Mesodermal cell (in vitro differentiated cells): ENCODE measurements around the gene SLC9A8.

Source experiments
- H3K27ac ChIP-seq: 2 replicates; pipeline ENCODE4 v1.7.0; 2013; ENCODE audit warnings: mild to moderate bottlenecking, low read depth, low read length, moderate library complexity; ENCODE audit not compliant: severe bottlenecking
- H3K36me3 ChIP-seq: 2 replicates; pipeline ENCODE4 v1.7.1; 2013; ENCODE audit warnings: mild to moderate bottlenecking, low read length, moderate library complexity; ENCODE audit not compliant: control insufficient read depth, insufficient read depth
- H3K4me1 ChIP-seq: one replicate; pipeline ENCODE4 v1.7.1; 2013; ENCODE audit warnings: mild to moderate bottlenecking, low read length; ENCODE audit not compliant: insufficient read depth, control insufficient read depth, poor library complexity, severe bottlenecking
- H3K4me3 ChIP-seq: 2 replicates; pipeline ENCODE4 v1.7.0; 2013; ENCODE audit warnings: low read length, control low read depth, mild to moderate bottlenecking; ENCODE audit not compliant: insufficient read depth, poor library complexity, severe bottlenecking; ENCODE audit errors: extremely low read depth
- H3K9me3 ChIP-seq: 2 replicates; pipeline ENCODE4 v1.7.1; 2013; ENCODE audit warnings: mild to moderate bottlenecking, low read length, moderate library complexity; ENCODE audit not compliant: control insufficient read depth
- WGBS, 2 experiments: methylation state at CpG; one replicate each; pipeline ENCODE4 v1.1.5; 2013; ENCODE audit warnings: missing lambda C conversion rate in 2 of 2; ENCODE audit not compliant: insufficient coverage in 2 of 2; 5-methylcytosine and 5-hydroxymethylcytosine counted together

Gene SLC9A8

DNA sequence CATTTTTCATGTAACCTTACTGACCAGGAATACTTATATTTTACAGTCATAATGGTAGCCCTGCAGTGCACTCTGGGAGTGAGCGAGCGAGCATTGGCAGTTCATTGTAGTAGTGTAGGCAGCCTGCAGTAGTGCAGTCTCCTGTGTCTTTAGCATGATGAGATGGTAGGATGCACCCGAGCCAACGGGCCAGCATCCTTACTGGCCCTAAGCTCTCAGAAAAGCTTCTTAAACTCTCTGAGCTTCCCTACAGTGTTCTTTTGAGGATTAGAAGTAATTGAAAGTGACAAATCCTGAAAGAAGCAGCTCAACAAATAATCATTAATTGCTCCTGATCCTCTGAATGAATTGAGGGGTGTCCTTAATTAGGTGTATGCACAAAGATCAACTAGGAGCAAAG lies 20.9 kb downstream of the SLC9A8 start:
- 100% methylated on average over 4 of the region's 4 CpGs; no CpG with 5 or more reads in 1 of the 2 experiments for WGBS, 2 experiments
- Histone ChIP-seq H3K4me1 (no peaks in the 10 kb centered on the region), H3K4me3 (no peak overlapping the region), H3K36me3 (peaks cover 25% of the 10 kb centered on the region), H3K9me3 (no peaks in the 10 kb centered on the region), H3K27ac (no peak overlapping the region)

DNA sequence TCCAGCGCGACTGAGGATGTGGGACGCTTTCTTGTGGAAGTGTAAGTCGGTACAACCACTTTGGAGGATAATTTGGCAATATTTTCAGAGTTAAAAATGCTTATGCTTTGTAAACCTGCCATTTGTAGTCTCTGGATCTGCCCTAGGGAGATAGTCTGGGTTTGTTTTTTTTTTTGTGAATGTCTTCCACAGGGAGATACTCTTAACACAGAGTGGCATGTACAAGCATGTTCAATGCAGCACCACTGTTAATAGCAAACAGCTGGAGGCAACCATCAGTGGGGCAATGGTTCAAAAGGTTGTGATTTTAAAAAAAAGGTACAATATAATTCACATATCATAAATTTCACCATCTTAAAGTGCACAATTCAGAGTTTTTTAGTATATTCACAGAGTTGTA lies 22.4 kb downstream of the SLC9A8 start:
- H3K4me3 ChIP-seq: no peak overlapping the region

DNA sequence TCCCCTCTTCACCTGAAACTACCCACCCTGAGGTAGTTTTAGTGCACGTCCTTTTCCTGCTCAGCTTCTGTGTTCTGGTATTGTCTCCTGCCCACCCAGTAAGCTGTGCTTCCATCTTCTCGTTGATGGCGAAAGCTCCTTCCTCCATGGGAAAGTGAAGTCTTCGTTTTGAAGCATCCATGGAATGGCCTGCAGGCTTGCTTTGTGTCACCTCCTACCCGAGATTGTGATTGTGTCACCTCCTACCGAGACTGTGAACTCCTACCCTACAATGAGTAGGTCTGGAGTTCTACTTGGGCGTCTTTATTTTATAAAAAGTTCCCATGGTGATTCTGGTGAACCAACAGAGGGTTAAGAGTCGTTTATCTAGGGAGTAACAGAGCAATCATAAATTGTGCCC lies 25.9 kb downstream of the SLC9A8 start:
- 52 to 75% methylated on average over 5 of the region's 8 CpGs for WGBS, 2 experiments
- peaks cover 4% of the 10 kb centered on the region for H3K9me3 ChIP-seq
- H3K4me1 ChIP-seq: no peaks in the 10 kb centered on the region
- H3K36me3 ChIP-seq: peaks cover 33% of the 10 kb centered on the region
- no peak overlapping the region for H3K4me3 ChIP-seq
- no peak overlapping the region for H3K27ac ChIP-seq

More for the DNA sequence above, 22.4 kb downstream of the SLC9A8 start:
- Histone ChIP-seq H3K4me1 (no peaks in the 10 kb centered on the region), H3K9me3 (no peaks in the 10 kb centered on the region), H3K27ac (no peak overlapping the region), H3K36me3 (peaks cover 18% of the 10 kb centered on the region)
- WGBS, 2 experiments: 92 to 98% methylated on average over 4 of the region's 4 CpGs

DNA sequence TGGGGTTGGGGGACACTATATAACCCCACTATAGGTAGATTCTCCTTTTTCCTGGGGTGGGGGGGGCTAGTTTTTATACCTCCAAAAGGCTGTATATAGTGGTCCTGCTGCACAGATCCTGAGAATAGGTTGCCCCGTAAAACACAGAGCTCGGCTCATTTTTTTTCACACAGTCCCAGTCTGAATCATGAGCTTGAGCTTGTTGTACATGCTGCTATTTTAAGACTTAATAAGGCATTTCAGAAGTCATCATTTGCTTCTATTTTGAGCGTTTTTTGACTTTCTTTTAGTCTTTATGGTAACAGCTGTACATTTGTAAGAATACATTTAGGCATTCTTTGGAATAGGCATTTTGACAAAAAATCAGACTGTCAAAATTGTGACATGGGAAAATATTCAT lies 30.5 kb downstream of the SLC9A8 start:
- 92 to 93% methylated on average over 1 to 2 of the region's 3 CpGs for WGBS, 2 experiments
- H3K9me3 ChIP-seq: peaks cover 4% of the 10 kb centered on the region
- no peak overlapping the region for H3K4me3 ChIP-seq
- H3K27ac ChIP-seq: no peak overlapping the region
- H3K36me3 ChIP-seq: peaks cover 26% of the 10 kb centered on the region
- no peaks in the 10 kb centered on the region for H3K4me1 ChIP-seq

DNA sequence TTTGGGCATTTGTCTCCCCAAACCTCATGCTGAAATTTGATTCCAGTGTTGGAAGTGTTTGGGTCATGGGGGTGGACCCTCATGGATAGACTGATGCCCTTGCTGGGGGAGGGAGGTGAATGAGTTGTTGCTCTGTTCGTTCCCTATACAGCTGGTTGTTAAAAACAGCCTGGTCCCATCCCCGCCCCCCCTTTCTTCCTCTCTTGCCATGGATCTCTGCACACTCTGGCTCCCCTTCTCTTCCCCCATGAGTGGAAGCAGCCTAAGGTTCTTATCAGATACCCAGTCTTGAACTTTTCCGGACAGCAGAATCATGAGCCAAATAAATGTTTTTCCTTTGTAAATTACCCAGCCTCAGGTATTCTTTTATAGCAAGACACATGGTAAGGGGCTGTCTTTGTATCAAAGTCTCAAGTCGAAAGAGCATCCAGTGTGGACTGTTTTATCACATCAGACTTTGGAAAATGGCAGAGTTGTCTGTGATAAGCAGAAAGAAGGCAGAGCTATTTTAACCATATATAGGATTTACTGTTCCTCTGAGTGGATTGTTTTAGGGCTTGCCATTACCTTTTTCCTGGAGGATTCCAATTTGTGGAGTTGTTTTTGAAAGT lies 31.2 kb downstream of the SLC9A8 start:
- no peak overlapping the region for H3K27ac ChIP-seq
- H3K36me3 ChIP-seq: peaks cover 28% of the 10 kb centered on the region
- no peak overlapping the region for H3K4me3 ChIP-seq
- H3K4me1 ChIP-seq: no peaks in the 10 kb centered on the region
- WGBS, 2 experiments: 100% methylated on average over 1 of the region's 4 CpGs
- H3K9me3 ChIP-seq: peaks cover 4% of the 10 kb centered on the region

DNA sequence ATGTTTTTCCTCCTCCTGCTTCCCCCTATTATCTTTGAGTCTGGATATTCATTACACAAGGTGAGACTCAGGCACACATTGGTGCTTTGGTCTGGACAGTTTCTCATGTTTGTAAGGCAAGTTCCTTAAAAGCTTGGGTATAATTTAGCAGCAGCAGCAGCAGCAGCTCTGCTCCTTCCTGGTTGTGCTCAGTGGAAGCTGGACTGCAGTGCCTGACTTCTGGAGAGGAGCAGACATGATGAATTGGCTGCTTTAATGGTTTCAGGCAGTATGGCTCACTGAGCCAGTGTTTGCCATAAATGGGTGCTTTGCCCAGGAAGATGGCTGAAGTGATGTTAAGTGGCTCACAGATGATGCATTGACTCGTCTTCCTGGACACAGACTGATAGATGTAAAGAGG lies 32.4 kb downstream of the SLC9A8 start:
- Histone ChIP-seq H3K4me1 (no peaks in the 10 kb centered on the region), H3K36me3 (peaks cover 37% of the 10 kb centered on the region), H3K4me3 (no peak overlapping the region), H3K27ac (no peak overlapping the region), H3K9me3 (peaks cover 4% of the 10 kb centered on the region)
- 86 to 91% methylated on average over 1 of the region's 1 CpG for WGBS, 2 experiments

DNA sequence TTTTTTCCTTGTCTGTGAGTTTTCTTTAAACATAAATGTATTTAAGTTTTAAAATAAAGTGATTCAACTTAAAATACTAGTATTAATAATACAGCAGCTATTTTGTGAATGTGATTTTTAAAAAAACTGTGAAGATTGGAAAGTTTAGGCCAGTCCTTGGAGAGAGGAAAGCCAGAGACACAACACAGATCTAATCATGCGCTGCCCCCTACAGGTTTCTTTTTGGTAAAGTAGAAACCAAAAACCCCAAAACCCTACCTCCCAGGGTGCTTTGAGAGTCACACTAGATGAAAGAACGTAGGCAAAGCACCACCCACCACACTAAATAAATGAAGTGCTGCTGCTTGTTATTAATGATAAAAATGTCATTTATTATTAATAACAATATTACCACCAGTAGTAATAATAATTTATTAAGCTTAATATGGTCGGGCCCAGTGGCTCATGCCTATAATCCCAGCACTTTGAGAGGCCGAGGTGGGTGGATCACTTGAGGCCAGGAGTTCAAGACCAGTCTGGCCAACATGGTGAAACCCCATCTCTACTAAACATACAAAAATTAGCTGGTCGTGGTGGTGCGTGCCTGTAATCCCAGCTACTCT lies 33.7 kb downstream of the SLC9A8 start:
- Histone ChIP-seq H3K27ac (no peak overlapping the region), H3K4me3 (no peak overlapping the region), H3K4me1 (no peaks in the 10 kb centered on the region), H3K36me3 (peaks cover 40% of the 10 kb centered on the region), H3K9me3 (peaks cover 4% of the 10 kb centered on the region)
- 79 to 100% methylated on average over 2 to 3 of the region's 6 CpGs for WGBS, 2 experiments

DNA sequence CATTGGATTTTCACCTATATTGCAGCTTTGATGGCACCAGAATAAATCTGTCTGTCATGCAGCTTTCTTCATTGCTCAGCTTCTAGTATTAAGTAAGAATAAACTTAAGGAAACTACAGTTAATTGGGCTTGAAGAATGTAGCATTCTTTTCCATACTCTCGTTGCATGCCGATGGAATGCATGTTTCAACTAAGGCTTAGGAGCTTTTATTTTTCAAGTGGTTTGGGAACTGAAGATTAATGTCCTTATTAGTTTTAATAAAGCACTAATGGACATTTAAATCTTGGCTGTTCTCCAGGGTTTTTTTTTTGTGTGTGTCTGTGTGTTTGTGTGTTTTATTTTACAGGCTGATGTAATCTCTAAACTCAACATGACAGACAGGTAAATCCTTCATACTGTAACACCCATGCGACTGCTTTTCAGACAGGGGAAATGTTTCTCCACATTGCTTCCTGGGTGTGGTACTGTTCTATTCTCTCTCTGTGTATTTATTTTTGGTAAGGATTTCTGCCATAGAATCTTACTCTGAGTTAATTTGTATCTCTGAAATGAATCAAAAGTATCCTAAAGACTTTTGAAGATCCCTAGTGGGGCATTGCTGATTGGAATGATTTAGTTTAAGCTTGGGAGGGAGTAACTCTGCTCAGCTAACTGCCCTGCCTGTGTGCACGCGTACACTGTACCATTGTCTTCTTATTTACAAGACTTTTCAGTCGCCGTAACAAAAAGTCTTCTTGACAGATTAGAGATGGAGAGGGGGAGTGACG lies 38.0 kb downstream of the SLC9A8 start:
- Histone ChIP-seq H3K27ac (no peak overlapping the region), H3K9me3 (no peaks in the 10 kb centered on the region), H3K36me3 (peaks cover 39% of the 10 kb centered on the region), H3K4me1 (peaks cover 14% of the 10 kb centered on the region), H3K4me3 (no peak overlapping the region)
- 90 to 100% methylated on average over 2 of the region's 8 CpGs for WGBS, 2 experiments

DNA sequence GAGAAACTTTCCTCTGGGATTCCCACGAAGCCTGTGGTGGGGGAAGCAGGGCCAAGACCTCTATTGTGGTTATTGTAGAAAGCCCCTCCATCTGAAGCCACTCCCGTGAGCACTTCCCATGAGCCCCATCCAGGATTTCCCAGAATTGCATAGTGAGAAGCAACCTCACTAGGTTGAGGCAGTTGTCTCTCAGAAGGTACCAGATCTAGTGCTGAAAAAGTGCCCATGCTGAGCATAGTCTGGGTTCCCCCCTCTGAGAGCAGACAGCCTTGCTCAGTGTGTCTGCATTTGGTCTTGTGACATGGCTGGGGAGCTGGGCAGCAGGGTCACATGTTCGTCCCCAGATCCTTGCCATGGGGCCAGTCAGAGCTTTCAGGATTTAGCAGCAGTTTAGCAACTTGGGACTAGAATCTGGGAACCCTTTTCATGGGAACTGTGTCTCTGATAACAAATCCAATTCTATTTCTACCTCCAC lies 38.6 kb downstream of the SLC9A8 start:
- 78 to 80% methylated on average over 2 to 3 of the region's 3 CpGs for WGBS, 2 experiments
- peaks cover 14% of the 10 kb centered on the region for H3K4me1 ChIP-seq
- H3K36me3 ChIP-seq: peaks cover 45% of the 10 kb centered on the region
- no peak overlapping the region for H3K4me3 ChIP-seq
- H3K27ac ChIP-seq: no peak overlapping the region
- no peaks in the 10 kb centered on the region for H3K9me3 ChIP-seq

DNA sequence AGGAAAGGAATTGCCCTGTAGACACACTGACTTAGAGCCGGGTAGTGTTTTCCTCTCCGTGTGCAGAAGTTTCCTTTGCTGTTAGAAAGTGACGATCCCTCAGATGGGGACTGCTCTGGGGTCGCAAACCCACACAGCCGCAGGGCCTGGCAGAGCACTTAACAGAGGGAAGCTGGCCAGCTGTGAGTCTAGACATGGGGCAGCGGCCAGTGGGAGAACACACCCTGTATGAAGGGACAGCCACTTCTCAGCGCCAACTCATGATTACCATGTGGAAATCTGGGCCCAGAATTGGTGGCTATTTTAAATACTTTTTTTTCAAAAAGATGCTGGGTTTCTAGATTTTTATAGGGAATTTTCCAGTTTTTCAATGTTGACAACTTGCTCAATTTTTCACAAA lies 39.4 kb downstream of the SLC9A8 start:
- Histone ChIP-seq H3K4me1 (peaks cover 14% of the 10 kb centered on the region), H3K36me3 (peaks cover 52% of the 10 kb centered on the region), H3K27ac (no peak overlapping the region), H3K9me3 (no peaks in the 10 kb centered on the region), H3K4me3 (no peak overlapping the region)
- WGBS, 2 experiments: 90 to 94% methylated on average over 7 of the region's 7 CpGs
